Heart left ventricle (tissue), 16 donors: ENCODE results near the gene BTNL8. TPM values are rescaled to one million over a fixed set of nuclear protein-coding genes. Genes with fewer than 3 reads are reported as not detected.

Source experiments
- ATAC-seq, 4 donors: fragments of 200-7000 bp; cut with Tn5 transposase; one replicate each; pipeline ENCODE4 v1.9.1; 2020 to 2022; ENCODE audit warnings: moderate library complexity in 4 of 4, mild to moderate bottlenecking in 3 of 4, moderate number of reproducible peaks in 1 of 4
- DNase-seq, 5 donors: peaks; one replicate each; pipeline ENCODE4 v3.0.0-alpha.2; 2020
- H3K27ac ChIP-seq, 12 donors: fragments of 200-600 bp; sonication (generic) in 4 of 12; one replicate each; pipeline versions ENCODE4 v1.5.0 to v1.8.0; 2016 to 2022; ENCODE audit warnings: mild to moderate bottlenecking in 2 of 12
- H3K27me3 ChIP-seq, 9 donors: fragments of 200-600 bp; sonication (generic) in 2 of 9; one replicate each; pipeline versions ENCODE4 v1.5.1 to v1.8.0; 2016 to 2022; ENCODE audit warnings: mild to moderate bottlenecking in 3 of 9
- H3K36me3 ChIP-seq, 9 donors: fragments of 200-600 bp; sonication (generic) in 2 of 9; one replicate each; pipeline versions ENCODE4 v1.5.0 to v1.8.0; 2018 to 2022; ENCODE audit warnings: mild to moderate bottlenecking in 2 of 9
- H3K4me1 ChIP-seq, 12 donors: fragments of 200-600 bp; sonication (generic) in 4 of 12; one replicate each; pipeline versions ENCODE4 v1.5.0 to v1.8.0; 2016 to 2022; ENCODE audit warnings: mild to moderate bottlenecking in 3 of 12
- H3K4me3 ChIP-seq, 12 donors: fragments of 200-600 bp; sonication (generic) in 4 of 12; one replicate each; pipeline versions ENCODE4 v1.5.0 to v1.8.0; 2017 to 2022; ENCODE audit warnings: mild to moderate bottlenecking in 9 of 12, moderate library complexity in 4 of 12
- H3K9me3 ChIP-seq, 12 donors: fragments of 200-600 bp; sonication (generic) in 4 of 12; one replicate each; pipeline versions ENCODE4 v1.5.0 to v1.8.0; 2016 to 2022; ENCODE audit warnings: mild to moderate bottlenecking in 1 of 12
- POLR2A ChIP-seq, 2 donors: fragments of 450-650 bp; IDR thresholded peaks; one replicate each; pipeline ENCODE4 v1.6.1; 2017; ENCODE audit warnings: antibody characterized with exemption in 2 of 2, mild to moderate bottlenecking in 2 of 2, moderate library complexity in 2 of 2
- WGBS, 4 donors: extraction: QIAGEN DNeasy Blood & Tissue Kit in 2 of 4; methylation state at CpG; one replicate each; pipeline versions ENCODE4 v1.1.5 to v1.1.7; 2013 to 2018; 5-methylcytosine and 5-hydroxymethylcytosine counted together
- intact Hi-C, 10 donors: fragments of 100-400 bp; cut with DNase I; formaldehyde crosslinking; loops; one replicate each; pipeline versions ENCODE4 v1.11.1 to v1.14.2; 2022
- polyA plus RNA-seq, 2 donors: library from polyadenylated mRNA; stranded (reverse); fragments of 200-250 nt; gene quantifications; one replicate each; pipeline ENCODE4 v1.2.3, GENCODE V29; 2013
- total RNA-seq, 9 donors: library from RNA; depleted of rRNA in 2 of 9; stranded (reverse); fragments of >200 nt in 2 of 9; fragmentation: NEBNext Ultra II Directional in 3 of 9; extraction: Animal tissue kit (Norgen Biotek cat#: 25700) in 3 of 9; gene quantifications; one replicate each; pipeline versions ENCODE4 v1.1.0 to v1.2.4, GENCODE V29; 2016 to 2023
- TF ChIP-seq, protein P1 (sequence below), 12 donors: fragments of 200-600 bp; sonication (generic) in 4 of 12; IDR thresholded peaks; one replicate each; pipeline versions ENCODE4 v1.5.0 to v1.8.0; 2018 to 2022; ENCODE audit warnings: antibody characterized with exemption in 12 of 12, mild to moderate bottlenecking in 5 of 12
- donor health status: ischemic (EF 13 %, LVEDD 7.1; RV severe dilation, severe dysfunction).
- donor health status: healthy with polysubstance abuse.
- donor health status: DM: no; HTN: yes; CAD: no.
- donor health status: DM: no; HTN: no; CAD: no.
- donor health status: ischemic (EF 25% LVEDD 6.9; RV normal size, moderate dysfunction).
- donor health status: ischemic (EF 25% LVEDD 5.7; RV mildly dilated, moderate dysfunction).
- donor health status: healthy.
- donor health status: DM: yes; HTN: yes; CAD: no.
- donor health status: ischemic (EF 35%, LVEDD 5.7; RV mildly dilated, moderate dysfunction).
- donor health status: nonischemic (EF 11% LVEDD 7.7; RV severe dilation, severe dysfunction).
- donor health status: DM: yes; HTN: yes; CAD: no.
- donor health status: PGD.
- donor health status: ischemic (EF 29% LVEDD 5.4; RV normal size, mild dysfunction).
- donor health status: nonischemic (EF 23%, LVEDD 6.1; RV moderate dilation, normal function).

The BTNL8 gene
- total and polyA plus RNA-seq, 11 donors: 0.14 to 0.84 (median 0.20) TPM; not detected in 7

DNA sequence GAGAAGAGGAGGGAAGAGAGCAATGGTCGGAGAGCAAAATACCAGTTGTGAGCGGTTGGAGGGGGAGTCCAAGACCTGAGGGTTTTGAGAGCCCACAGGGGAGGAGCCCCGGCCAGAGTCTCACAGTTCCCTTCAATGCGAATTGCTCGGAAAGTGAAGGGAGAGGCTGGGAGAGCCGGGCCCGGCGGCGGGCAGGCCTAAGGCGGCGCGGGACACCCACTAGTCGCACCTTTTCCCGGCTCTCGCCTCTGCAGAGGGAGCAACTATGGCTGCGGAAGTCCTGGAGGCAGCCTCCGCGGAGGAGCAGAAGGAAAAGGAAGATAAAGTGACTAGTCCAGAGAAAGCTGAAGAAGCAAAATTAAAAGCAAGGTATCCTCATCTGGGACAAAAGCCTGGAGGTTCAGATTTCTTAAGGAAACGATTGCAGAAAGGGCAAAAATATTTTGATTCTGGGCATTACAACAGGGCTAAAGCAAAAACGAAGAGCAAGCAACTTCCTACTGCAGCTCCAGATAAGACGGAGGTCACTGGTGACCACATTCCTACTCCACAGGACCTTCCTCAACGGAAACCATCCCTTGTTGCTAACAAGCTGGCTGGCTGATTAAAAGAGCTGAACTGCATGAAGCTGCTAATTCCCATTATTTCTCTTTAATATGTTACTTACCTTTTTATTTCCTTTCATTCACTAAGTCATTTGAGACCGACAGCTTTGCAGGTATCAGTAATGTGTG, 83.2 kb downstream of the BTNL8 start:
- H3K9me3 ChIP-seq: no peaks in the 10 kb centered on the region
- H3K4me3 ChIP-seq: peak overlapping the region in 1 of 12 donors; percentile 16
- H3K36me3 ChIP-seq: no peaks in the 10 kb centered on the region
- H3K4me1 ChIP-seq: no peaks in the 10 kb centered on the region
- peak overlapping the region in 1 of 12 donors; percentile 20 for H3K27ac ChIP-seq
- 46 to 61% (median 53%) methylated on average over 23 of the region's 23 CpGs for WGBS, 4 donors
- H3K27me3 ChIP-seq: no peaks in the 10 kb centered on the region
- DNase-seq (no peak), ATAC-seq (no peak)
- intact Hi-C loops: no loop called here
- no peak for TF ChIP-seq POLR2A (IDR thresholded peaks at IDR 0.05)

GRCh38 chr5:180988016-180988415, 89.1 kb downstream of the BTNL8 start:
- H3K4me3 ChIP-seq: no peak overlapping the region
- DNase-seq (no peak), ATAC-seq (no peak)
- H3K9me3 ChIP-seq: no peaks in the 10 kb centered on the region
- no peaks in the 10 kb centered on the region for H3K27me3 ChIP-seq
- H3K36me3 ChIP-seq: no peaks in the 10 kb centered on the region
- no peak overlapping the region for H3K27ac ChIP-seq
- intact Hi-C loops: no loop called here
- whole genome bisulfite sequencing, 4 donors: 79 to 87% (median 84%) methylated on average over 2 of the region's 2 CpGs
- TF ChIP-seq POLR2A (IDR thresholded peaks at IDR 0.05): no peak
- TF ChIP-seq, protein P1, sequence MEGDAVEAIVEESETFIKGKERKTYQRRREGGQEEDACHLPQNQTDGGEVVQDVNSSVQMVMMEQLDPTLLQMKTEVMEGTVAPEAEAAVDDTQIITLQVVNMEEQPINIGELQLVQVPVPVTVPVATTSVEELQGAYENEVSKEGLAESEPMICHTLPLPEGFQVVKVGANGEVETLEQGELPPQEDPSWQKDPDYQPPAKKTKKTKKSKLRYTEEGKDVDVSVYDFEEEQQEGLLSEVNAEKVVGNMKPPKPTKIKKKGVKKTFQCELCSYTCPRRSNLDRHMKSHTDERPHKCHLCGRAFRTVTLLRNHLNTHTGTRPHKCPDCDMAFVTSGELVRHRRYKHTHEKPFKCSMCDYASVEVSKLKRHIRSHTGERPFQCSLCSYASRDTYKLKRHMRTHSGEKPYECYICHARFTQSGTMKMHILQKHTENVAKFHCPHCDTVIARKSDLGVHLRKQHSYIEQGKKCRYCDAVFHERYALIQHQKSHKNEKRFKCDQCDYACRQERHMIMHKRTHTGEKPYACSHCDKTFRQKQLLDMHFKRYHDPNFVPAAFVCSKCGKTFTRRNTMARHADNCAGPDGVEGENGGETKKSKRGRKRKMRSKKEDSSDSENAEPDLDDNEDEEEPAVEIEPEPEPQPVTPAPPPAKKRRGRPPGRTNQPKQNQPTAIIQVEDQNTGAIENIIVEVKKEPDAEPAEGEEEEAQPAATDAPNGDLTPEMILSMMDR (IDR thresholded peaks at IDR 0.05): no peak
- no peaks in the 10 kb centered on the region for H3K4me1 ChIP-seq

- WGBS, 4 donors: 80 to 89% (median 85%) methylated on average over 3 to 5 of the region's 5 CpGs
- ATAC-seq: no peak
- no peak for DNase-seq
- no peaks in the 10 kb centered on the region for H3K4me1 ChIP-seq
- intact Hi-C loops: no loop called here
- TF ChIP-seq, protein P1 (IDR thresholded peaks at IDR 0.05): no peak
- no peak for TF ChIP-seq POLR2A (IDR thresholded peaks at IDR 0.05)
- peaks cover 0 to under 1% (median 0%) of the 10 kb centered on the region in 12 donors for H3K9me3 ChIP-seq
- H3K4me3 ChIP-seq: no peak within 1 kb of the TSS
- no peaks in the 10 kb centered on the region for H3K27me3 ChIP-seq
- no peak within 1 kb of the TSS for H3K27ac ChIP-seq
- no peaks in the 10 kb centered on the region for H3K36me3 ChIP-seq
Observed at GRCh38 chr5:180988592-180988991, 89.6 kb downstream of the BTNL8 start, which contains the start of gene BTNL3. Gene BTNL3 (plus strand): TSS chr5:180988846. CDS start chr5:180989029, 183 bp downstream.

DNA sequence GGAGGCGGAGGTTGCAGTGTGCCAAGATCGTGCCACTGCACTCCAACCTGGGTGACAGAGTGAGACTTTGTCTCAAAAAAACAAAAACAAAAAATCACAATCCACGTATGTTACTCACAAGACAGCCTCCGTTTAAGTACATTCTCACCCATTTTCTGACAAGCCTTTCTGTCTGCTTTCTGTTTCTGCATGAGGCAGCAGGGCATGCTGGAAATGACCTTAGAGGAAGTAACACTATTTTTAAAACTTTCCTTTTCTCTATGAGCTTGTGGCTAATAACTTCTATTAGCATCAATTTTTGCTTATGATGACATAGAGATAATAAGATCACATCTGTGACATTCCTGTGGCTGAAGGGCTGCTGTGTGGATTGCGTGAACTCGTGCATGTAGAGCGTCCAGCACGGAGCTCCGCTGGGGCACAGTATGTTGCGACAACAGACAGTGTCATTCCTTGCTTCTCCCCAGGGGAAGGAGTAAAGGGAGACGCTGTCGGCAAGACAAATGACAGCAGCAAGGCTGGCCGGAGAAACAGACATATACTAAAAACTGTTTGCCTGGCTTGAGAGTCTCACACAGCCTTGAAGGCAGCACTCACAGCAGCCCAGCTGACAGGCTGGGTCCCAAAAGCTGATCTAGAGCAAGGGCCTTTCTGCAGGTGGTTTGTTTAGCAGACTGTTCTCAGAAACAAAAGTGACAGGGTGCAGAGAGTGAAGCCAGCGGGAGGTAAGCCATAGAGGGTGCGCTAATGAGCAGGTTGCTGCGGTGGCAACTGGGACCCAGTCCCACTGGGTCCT, 91.3 kb downstream of the BTNL8 start:
- peaks cover 0 to 9% (median 0%) of the 10 kb centered on the region in 12 donors for H3K9me3 ChIP-seq
- no peaks in the 10 kb centered on the region for H3K27me3 ChIP-seq
- ATAC-seq: no peak
- 65 to 71% (median 68%) methylated on average over 14 to 16 of the region's 16 CpGs for WGBS, 4 donors
- H3K27ac ChIP-seq: no peak overlapping the region
- H3K4me1 ChIP-seq: no peaks in the 10 kb centered on the region
- H3K36me3 ChIP-seq: no peaks in the 10 kb centered on the region
- TF ChIP-seq POLR2A (IDR thresholded peaks at IDR 0.05): no peak
- TF ChIP-seq, protein P1 (IDR thresholded peaks at IDR 0.05): no peak
- intact Hi-C loops: no loop called here
- DNase-seq: no peak
- no peak overlapping the region for H3K4me3 ChIP-seq
